Activated CD4-positive, alpha-beta T cell treated with anti-CD3 and anti-CD28 coated beads, Interleukin-2, amount 10 ng/mL, durations not matched to agents 24 days and 14 days (primary cell): Measurements from ENCODE around the gene CDK5. TPM values are rescaled to one million over a fixed set of nuclear protein-coding genes. Genes with fewer than 3 reads are reported as not detected.

Source experiments
- DNase-seq: peaks from one replicate; pipeline ENCODE4 v3.0.0; 2022
- H3K27ac Mint-ChIP-seq: one replicate; pipeline ENCODE4 v1.8.0; 2022; ENCODE audit warnings: mild to moderate bottlenecking, mixed read lengths
- H3K27me3 Mint-ChIP-seq: one replicate; pipeline ENCODE4 v1.8.0; 2022; ENCODE audit warnings: mixed read lengths
- H3K36me3 Mint-ChIP-seq: one replicate; pipeline ENCODE4 v1.8.0; 2022; ENCODE audit warnings: low read depth, mild to moderate bottlenecking, mixed read lengths
- H3K4me1 Mint-ChIP-seq: one replicate; pipeline ENCODE4 v1.8.0; 2021; ENCODE audit warnings: mixed read lengths
- H3K4me3 Mint-ChIP-seq: one replicate; pipeline ENCODE4 v1.8.0; 2022; ENCODE audit warnings: mild to moderate bottlenecking, moderate library complexity, mixed read lengths
- H3K9me3 Mint-ChIP-seq: one replicate; pipeline ENCODE4 v1.8.0; 2021; ENCODE audit warnings: mixed read lengths
- intact Hi-C: fragments of 100-400 bp; cut with micrococcal nuclease; formaldehyde crosslinking; loops from one replicate; pipeline ENCODE4 v1.15.1; 2023
- total RNA-seq: library from RNA; stranded (reverse); gene quantifications from 2 replicates; pipeline ENCODE4 v1.2.3, GENCODE V29; 2022

CDK5 gene
- total RNA-seq, 1 donor from 2014 or later, result 26.8 TPM

DNA sequence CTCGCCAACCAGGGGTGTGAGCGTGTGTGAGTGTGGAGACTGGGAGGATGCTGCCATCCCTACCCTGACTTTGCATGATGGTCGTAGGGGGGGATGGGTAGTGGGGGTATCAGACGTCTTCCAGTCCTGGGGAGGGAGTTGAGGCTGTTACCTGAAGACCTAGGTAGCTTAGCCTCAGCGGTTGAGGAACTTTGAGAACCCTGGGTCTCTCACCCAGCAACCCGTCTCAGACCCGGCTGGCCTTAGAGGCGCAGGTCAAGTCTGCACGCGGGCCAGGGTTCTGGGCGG is 4.4 kb upstream of the CDK5 start:
- no peak overlapping the region for H3K27ac Mint-ChIP-seq

DNA sequence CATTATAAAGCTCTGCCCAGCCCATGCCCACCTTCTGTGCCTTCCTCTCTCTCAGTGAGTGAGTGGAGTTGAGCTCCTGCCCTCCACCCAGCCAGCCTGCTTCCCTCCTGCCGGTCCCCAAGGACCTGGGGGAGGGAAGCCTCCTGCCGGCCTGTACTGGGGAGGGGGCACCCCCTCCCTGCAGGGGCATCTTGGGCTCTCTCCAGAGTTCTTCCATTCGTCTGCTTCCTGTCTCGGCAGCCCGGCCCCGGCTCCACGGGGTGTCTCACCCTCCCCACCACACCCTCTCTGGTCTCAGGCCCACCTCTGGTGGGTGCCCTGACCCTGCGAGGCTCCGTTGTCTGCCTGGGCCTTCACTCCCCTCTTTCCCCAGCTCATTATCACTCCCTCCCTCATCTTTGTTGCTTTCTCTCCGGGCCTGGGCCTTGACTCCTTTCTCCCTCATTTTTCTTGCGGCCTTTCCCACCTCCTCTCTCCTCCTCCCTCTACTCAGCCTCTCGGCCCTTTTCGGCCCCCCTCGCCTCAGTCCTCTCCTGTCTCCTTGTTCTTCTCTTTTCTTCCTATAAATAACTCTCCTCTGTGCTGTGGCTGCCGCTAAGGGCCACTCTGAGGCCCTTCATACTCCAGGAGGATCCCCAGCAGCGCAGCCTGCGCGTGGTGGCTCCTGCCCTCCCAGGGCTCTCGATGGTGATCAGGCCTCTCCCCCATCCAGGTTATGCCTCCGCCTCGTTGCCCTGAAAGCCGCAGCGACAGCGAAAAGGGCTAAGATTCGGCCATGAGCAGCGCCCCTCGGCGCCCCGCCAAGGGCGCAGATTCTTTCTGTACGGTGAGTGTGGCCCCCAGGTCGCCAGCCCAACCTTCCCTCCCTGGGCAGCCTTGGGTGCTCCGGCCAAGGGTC is 3.8 kb upstream of the CDK5 start:
- peaks cover 33% of the 10 kb centered on the region for H3K4me1 Mint-ChIP-seq

More for the DNA sequence above, 4.4 kb upstream of the CDK5 start:
- peaks cover 27% of the 10 kb centered on the region for H3K4me1 Mint-ChIP-seq
- peak overlapping the region; percentile 99 for H3K4me3 Mint-ChIP-seq
- H3K9me3 Mint-ChIP-seq, result no peaks in the 10 kb centered on the region
- H3K36me3 Mint-ChIP-seq, result peaks cover 12% of the 10 kb centered on the region
- DNase-seq, result no peak
- no peaks in the 10 kb centered on the region for H3K27me3 Mint-ChIP-seq
- intact Hi-C loops, result no loop called here

GRCh38 chr7:151060416-151061212 is 2.9 kb upstream of the CDK5 start:
- intact Hi-C loops, result no loop called here
- Mint-ChIP-seq H3K4me3 (peak overlapping the region; percentile 99), H3K27me3 (no peaks in the 10 kb centered on the region), H3K27ac (peak overlapping the region; percentile 83), H3K4me1 (peaks cover 36% of the 10 kb centered on the region), H3K36me3 (peaks cover 10% of the 10 kb centered on the region), H3K9me3 (no peaks in the 10 kb centered on the region)
- DNase-seq, result peak; percentile 65

More for the DNA sequence above, 3.8 kb upstream of the CDK5 start:
- intact Hi-C loops, result no loop called here
- H3K9me3 Mint-ChIP-seq, result no peaks in the 10 kb centered on the region
- peaks cover 10% of the 10 kb centered on the region for H3K36me3 Mint-ChIP-seq
- H3K27ac Mint-ChIP-seq, result peak overlapping the region; percentile 76
- peak overlapping the region; percentile 99 for H3K4me3 Mint-ChIP-seq
- H3K27me3 Mint-ChIP-seq, result no peaks in the 10 kb centered on the region
- DNase-seq, result no peak

DNA sequence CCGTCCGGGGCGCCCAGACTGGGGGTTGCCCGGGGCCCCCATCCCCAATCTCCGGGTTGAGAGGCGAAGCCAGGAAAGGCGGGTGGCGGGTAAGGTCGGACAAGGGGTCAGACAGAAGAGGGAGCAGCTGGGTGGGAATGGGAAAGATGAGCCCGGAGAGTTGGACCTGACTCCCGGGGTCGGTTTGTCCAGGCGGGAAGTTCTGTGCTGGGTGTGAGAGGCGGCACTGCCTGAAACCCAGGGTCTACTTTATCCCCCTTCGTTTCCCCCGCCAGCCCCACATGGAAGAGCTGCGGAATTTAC is 2.4 kb upstream of the CDK5 start:
- intact Hi-C loops, result no loop called here
- Mint-ChIP-seq H3K27me3 (no peaks in the 10 kb centered on the region), H3K4me1 (peaks cover 36% of the 10 kb centered on the region), H3K4me3 (peak overlapping the region; percentile 99), H3K36me3 (peaks cover 5% of the 10 kb centered on the region), H3K27ac (peak overlapping the region; percentile 83), H3K9me3 (no peaks in the 10 kb centered on the region)
- DNase-seq, result no peak

GRCh38 chr7:151059367-151060112 is 1.8 kb upstream of the CDK5 start, which contains the start of gene SLC4A2:
Gene SLC4A2 (plus strand): TSS chr7:151059589. CDS start chr7:151061988, 2,399 bp downstream.
- H3K9me3 Mint-ChIP-seq, result no peaks in the 10 kb centered on the region
- H3K4me3 Mint-ChIP-seq, result peak within 1 kb of the TSS; percentile 99
- peak; percentile 94 for DNase-seq
- no peaks in the 10 kb centered on the region for H3K27me3 Mint-ChIP-seq
- intact Hi-C loops, result loop anchor here (2.0 kb wide), 2 partner anchors 41 to 49 kb away; no protein-coding TSS in a partner anchor
- peak within 1 kb of the TSS; percentile 88 for H3K27ac Mint-ChIP-seq
- H3K4me1 Mint-ChIP-seq, result peaks cover 36% of the 10 kb centered on the region
- H3K36me3 Mint-ChIP-seq, result peaks cover 5% of the 10 kb centered on the region

GRCh38 chr7:151058781-151059366 is 1.2 kb upstream of the CDK5 start:
- H3K36me3 Mint-ChIP-seq, result peaks cover 5% of the 10 kb centered on the region
- H3K4me3 Mint-ChIP-seq, result peak overlapping the region; percentile 99
- H3K4me1 Mint-ChIP-seq, result peaks cover 36% of the 10 kb centered on the region
- peak overlapping the region; percentile 88 for H3K27ac Mint-ChIP-seq
- H3K9me3 Mint-ChIP-seq, result no peaks in the 10 kb centered on the region
- intact Hi-C loops, result loop anchor here (1.0 to 2.0 kb wide), 6 partner anchors 20 to 168 kb away; partner anchors contain the start of genes ABCB8, ABCF2 and FASTK
- no peaks in the 10 kb centered on the region for H3K27me3 Mint-ChIP-seq
- peak; percentile 77 for DNase-seq

GRCh38 chr7:151057989-151058780 is 488 bp upstream of the CDK5 start:
- peaks cover 38% of the 10 kb centered on the region for H3K4me1 Mint-ChIP-seq
- DNase-seq, result peak; percentile 99
- peak overlapping the region; percentile 99 for H3K4me3 Mint-ChIP-seq
- H3K36me3 Mint-ChIP-seq, result peaks cover 5% of the 10 kb centered on the region
- H3K27ac Mint-ChIP-seq, result peak overlapping the region; percentile 88
- no peaks in the 10 kb centered on the region for H3K9me3 Mint-ChIP-seq
- H3K27me3 Mint-ChIP-seq, result no peaks in the 10 kb centered on the region
- intact Hi-C loops, result loop anchor here (1.0 to 2.0 kb wide), 6 partner anchors 19 to 169 kb away; partner anchors contain the start of genes ABCB8, ABCF2 and FASTK

GRCh38 chr7:151056666-151057505 is 811 bp downstream of the CDK5 start:
- Mint-ChIP-seq H3K9me3 (no peaks in the 10 kb centered on the region), H3K4me1 (peaks cover 44% of the 10 kb centered on the region), H3K36me3 (peaks cover 9% of the 10 kb centered on the region), H3K27me3 (no peaks in the 10 kb centered on the region), H3K27ac (peak overlapping the region; percentile 69), H3K4me3 (peak overlapping the region; percentile 99)
- DNase-seq, result no peak
- intact Hi-C loops, result no loop called here

DNA sequence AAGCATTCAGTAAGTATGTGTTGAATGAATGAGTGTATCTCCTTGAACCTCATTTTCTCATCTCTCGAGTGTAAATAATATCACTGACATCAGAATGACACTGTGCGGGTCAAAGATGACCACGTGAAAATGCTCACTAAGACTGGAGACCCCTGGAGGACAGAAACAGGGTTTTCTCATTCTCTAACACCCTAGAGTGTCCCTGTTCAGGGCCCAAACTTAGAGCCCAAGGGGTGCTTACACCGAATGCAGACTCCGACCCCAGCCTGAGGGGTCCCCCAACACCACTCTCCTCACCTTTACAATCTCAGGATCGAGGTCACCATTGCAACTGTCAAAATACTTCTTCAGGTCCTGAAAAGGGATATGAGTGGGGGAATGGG is 1.4 kb downstream of the CDK5 start:
- intact Hi-C loops, result no loop called here
- no peak for DNase-seq
- H3K27ac Mint-ChIP-seq, result no peak overlapping the region
- H3K9me3 Mint-ChIP-seq, result no peaks in the 10 kb centered on the region
- peaks cover 39% of the 10 kb centered on the region for H3K4me1 Mint-ChIP-seq
- H3K27me3 Mint-ChIP-seq, result no peaks in the 10 kb centered on the region
- peak overlapping the region; percentile 99 for H3K4me3 Mint-ChIP-seq
- peaks cover 6% of the 10 kb centered on the region for H3K36me3 Mint-ChIP-seq

DNA sequence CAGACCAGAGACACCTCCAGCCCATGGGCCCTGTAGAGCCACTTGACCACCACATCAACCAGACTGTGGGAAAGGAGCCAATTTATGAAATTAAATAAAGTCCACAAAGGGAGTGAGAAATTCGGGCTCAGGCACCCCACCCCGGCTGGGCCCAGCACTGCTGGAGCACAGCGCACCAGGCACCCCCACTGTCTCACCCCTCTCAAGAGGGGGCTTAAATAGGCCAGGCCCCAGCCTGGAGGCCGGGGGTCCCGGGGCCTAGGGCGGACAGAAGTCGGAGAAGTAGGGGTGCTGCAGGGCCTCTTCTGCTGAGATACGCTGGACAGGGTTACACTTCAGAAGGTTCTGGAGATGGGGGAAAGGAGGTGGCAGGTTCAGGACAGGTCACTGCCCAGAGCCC is 3.9 kb downstream of the CDK5 start:
- H3K9me3 Mint-ChIP-seq, result no peaks in the 10 kb centered on the region
- no peak overlapping the region for H3K4me3 Mint-ChIP-seq
- DNase-seq, result no peak
- H3K27me3 Mint-ChIP-seq, result peaks cover 5% of the 10 kb centered on the region
- peaks cover 26% of the 10 kb centered on the region for H3K4me1 Mint-ChIP-seq
- intact Hi-C loops, result no loop called here
- H3K27ac Mint-ChIP-seq, result no peak overlapping the region
- H3K36me3 Mint-ChIP-seq, result peaks cover 6% of the 10 kb centered on the region

DNA sequence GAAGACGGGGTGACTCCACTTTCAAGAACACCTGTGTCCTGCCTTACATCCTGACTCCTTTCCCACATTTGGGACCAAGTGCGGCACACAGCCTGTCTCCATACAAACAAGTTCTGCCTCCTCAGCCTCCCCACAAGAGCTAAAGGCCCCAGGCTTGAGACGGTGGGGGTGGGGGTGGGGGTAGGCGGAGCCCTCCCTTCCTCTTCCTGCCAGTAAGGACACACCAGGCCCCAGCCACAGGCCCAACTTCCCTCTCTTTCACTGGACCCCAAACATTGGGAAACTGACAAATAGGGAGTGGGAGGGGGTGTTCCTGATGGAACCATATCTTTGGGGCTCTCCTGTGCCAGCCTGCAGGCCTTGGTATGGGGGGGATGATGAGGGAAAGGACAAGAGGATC is 4.6 kb downstream of the CDK5 start:
- H3K4me1 Mint-ChIP-seq, result peaks cover 22% of the 10 kb centered on the region
- H3K36me3 Mint-ChIP-seq, result peaks cover 6% of the 10 kb centered on the region
- no peak overlapping the region for H3K4me3 Mint-ChIP-seq
- H3K9me3 Mint-ChIP-seq, result no peaks in the 10 kb centered on the region
- intact Hi-C loops, result no loop called here
- peaks cover 5% of the 10 kb centered on the region for H3K27me3 Mint-ChIP-seq
- no peak overlapping the region for H3K27ac Mint-ChIP-seq
- no peak for DNase-seq

GRCh38 chr7:151051108-151051507 is 6.6 kb downstream of the CDK5 start:
- Mint-ChIP-seq H3K9me3 (no peaks in the 10 kb centered on the region), H3K27ac (no peak overlapping the region), H3K4me1 (peaks cover 8% of the 10 kb centered on the region), H3K36me3 (peaks cover 4% of the 10 kb centered on the region), H3K4me3 (no peak overlapping the region), H3K27me3 (peaks cover 5% of the 10 kb centered on the region)
- intact Hi-C loops, result no loop called here
- DNase-seq, result peak; percentile 91
